GM19239 (cell line): ENCODE results near the gene HOMER2.
"Not testable (repeated sequence)": the region's sequence is repeated elsewhere in the genome, so short reads cannot be mapped to it uniquely, and the experiment has no call there.

Experiments used
- DNase-seq: peaks from one replicate; pipeline ENCODE4 v3.0.0; 2011; ENCODE audit warnings: low spot score; ENCODE audit not compliant: insufficient read length
- FAIRE-seq: peaks from 2 replicates; lab custom pipeline; 2011; peaks lifted over from hg19 to GRCh38; lab: Jason Lieb, UNC

HOMER2 gene

DNA sequence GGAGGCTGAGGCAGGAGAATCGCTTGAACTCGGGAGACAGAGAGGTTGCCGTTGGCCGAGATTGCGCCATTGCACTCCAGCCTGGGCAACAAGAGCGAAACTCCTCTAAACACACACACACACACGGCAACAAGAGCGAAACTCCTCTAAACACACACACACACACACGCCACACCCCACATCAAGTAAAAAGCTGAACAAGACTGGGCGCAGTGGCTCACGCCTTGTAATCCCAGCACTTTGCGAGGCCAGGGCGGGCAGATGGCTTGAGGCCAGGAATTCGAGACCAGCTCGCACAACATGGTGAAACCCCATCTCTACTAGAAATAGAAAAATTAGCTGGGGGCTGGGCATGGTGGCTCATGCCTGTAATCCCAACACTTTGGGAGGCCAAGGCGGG, 49.0 kb downstream of the HOMER2 start:
- FAIRE-seq (no peak), DNase-seq (no peak)

DNA sequence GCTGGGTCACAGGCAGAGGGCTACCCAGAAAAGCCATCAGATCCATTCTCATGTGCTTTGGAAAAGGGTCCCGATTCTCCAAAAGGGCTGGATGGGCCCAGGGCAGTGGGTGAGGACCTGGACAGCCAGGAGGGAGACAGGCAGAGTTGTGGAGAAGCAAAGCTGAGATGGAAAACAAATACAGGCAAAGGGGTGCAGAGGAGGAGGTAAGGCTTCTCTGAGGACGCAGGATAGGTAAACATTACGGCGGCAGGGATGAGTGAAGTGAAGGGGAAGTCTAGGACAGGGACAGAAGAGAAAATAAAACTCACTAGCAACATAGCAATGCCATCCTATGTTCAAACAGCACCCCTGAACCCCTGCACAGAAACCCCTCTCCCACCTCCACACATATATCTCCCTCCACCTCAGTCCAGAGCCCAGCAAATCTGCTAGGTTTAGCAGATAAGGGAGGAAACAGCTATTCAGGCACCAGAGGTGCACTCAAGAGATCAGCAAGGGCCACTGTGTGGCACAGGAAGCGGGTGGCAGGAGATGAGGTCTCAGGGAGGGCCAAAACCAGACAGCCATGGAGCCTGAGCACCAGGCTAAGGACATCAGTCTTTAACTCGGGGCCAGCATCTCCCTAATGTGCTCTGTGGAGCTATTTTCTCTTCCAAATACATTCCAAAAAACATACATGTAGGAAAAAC, 51.3 kb downstream of the HOMER2 start:
- FAIRE-seq: no peak
- DNase-seq: no peak

DNA sequence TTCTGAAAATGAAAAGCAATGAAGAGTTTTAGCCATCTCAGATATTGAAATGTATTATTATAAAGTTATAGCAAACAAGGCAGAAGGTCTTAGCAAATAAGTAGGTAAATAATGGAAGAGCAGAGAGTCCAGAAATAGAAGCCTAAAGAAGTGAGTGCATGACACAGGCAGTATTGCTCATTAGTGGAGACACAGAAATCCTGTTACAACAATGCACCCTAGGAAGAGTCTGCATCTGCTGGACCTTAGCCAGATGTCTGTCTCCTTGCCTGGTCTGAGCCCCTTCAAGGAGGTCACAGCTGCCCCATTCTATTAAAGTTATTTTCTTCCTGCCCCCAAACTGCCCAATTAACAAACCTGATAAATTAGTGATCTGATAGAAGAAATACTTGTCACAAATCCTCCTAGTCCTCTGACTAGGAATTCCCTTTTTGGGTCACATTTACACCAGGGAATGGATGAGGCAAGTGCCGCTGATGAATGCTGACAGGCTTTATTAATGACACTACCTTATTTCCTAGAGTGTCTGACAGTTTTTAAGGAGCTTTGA, 51.9 kb downstream of the HOMER2 start:
- DNase-seq (no peak), FAIRE-seq (no peak)

DNA sequence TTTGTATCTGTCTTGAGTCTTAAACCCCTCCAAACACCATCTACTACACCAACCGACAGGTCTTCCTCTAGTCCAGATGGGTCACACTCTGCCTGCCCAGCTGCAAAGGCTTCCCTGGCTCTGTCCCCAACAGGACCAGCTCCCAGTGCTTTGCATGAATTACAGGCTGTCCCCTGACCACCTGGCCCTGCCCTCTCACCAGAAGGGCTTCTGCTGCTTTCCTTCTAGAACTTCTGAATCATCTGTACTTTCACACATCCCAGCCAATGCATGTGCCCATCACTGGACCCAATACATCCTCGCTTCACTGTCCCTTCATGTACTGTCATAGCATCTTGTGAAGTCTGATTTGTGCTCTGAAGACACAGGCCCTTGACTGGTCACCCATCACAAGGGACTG, 53.6 kb downstream of the HOMER2 start:
- no peak for DNase-seq
- FAIRE-seq: no peak

DNA sequence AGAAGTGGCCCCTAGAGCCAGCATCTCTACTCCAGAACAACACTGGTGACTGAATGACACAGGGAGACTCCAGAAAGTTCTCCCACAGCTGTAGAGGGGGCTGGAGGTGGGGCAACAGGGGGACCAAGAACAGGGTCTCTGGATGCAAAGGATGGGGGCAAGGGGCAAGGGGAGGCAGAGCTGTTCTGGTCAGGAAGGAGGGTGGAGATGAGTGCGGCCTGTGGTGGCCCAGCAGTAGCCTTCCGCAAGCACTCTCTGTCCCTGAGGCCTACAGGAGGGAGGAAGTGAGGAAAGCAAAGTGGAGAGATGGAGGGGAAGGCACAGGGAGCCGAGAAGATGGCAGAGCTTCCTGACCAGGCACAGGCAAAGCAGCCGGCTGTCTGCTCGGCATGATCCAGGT, 56.5 kb downstream of the HOMER2 start:
- DNase-seq (no peak), FAIRE-seq (no peak)

DNA sequence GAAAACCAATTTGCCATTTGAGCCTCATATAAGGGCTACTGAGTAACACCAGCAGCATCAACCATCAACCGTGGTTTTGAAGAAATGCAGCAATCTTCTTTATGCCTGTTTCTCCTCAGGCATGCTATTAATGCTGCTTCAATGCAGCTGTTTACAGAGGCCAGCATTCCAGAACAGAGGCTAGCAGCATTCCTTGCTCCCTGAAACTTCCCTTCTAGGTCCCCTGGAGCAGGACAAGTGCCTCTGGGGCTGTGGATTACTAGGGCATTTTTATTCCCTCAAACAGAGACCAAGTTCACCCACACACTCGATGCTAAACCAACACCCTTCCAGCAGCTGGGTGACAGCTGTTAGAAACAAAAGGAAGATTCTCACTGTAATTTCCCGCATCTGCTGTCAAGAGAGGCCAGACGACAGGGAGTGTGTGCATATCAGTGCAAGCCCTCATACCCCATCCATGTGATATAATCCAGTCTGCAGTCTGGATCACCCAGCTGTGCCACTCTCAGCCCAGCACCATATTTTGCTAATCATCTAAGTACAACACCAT, 57.5 kb downstream of the HOMER2 start:
- no peak for FAIRE-seq

DNA sequence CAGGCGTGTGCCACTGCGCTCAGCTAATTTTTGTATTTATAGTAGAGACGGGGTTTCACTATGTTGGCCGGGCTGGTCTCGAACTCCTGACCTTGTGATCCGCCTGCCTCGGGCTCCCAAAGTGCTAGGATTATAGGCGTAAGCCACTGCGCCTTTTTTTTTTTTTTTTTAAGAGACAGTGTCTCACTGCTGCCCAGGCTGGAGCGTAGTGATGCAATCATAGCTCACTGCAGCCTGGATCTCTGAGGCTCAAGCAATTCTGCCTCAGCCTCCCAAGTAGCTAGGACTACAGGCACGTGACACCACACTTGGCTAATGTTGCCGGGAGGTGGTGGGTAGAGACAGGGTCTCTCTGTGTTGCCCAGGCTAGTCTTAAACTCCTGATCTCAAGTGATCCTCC, 59.0 kb downstream of the HOMER2 start:
- FAIRE-seq, DNase-seq: not testable (repeated sequence)

More for the DNA sequence above, 57.5 kb downstream of the HOMER2 start:
- no peak for DNase-seq

DNA sequence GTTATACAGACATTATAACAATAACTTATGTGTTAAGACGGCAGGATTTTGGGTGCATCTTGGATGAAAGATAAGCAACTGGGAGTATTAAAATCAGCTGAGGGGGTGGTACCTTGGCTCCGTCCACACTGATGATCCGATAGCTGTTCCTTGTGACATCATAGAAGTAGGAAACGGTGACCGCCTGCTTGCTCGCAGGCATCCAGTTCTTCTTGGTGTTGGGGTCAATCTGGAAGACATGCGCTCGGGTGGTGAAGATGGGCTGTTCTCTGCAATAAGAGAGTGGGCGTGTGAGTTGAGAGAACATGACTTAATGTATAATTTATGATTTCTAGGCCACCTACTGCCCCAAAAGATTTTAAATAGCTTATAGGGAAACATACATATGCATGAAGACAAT, 59.9 kb downstream of the HOMER2 start:
- FAIRE-seq: no peak

DNA sequence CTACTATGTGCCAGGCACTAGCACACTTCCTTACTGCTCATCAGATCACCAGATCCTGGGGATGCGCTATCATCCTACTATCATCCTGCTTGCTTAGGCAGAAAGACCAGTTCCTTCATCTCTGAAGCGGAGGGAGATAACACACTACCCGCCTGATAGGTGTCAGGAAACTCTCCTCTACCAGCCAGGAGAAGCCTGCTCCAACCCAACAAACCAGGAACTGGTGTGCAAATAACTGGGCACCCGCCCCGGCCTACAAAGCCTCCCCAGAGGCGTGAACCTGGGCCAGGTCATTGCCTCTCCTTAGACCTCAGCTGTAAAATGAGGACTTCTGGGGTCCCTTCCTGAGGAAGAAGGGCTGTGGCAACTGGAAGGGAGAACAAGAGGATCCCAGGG, 61.5 kb downstream of the HOMER2 start:
- FAIRE-seq: no peak

More for the DNA sequence above, 59.9 kb downstream of the HOMER2 start:
- no peak for DNase-seq

DNA sequence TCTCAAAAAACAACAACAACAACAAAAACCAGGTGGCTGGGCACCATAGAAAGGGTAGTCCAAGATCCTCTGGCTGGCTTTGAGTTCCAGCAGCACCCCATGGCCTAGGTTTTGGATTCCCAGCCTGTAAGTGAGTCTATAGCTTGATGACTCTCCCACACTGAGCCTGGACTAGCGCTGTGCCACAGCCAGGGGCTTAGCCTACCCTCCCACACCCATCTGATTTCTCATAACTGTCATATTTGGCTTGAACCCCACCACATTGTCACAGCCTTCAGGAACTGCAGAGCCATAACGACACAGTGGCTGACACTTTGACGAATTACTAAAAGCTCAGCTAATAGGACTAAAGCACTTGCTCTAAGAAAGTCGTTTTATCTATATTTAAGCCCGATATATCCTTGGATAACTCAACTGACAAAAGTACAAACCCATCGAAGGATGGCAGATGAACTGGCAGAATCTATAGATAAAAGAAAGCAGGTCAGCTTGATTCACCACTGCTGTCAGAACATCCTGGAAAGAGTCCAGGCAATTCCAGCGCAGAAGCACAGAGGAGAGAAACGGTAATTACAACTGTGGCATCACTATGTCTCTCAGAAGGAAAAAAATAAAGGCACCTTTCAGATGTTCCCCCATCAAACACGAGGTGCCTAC, 62.1 kb downstream of the HOMER2 start:
- no peak for FAIRE-seq
- DNase-seq: no peak

More for the DNA sequence above, 61.5 kb downstream of the HOMER2 start:
- no peak for DNase-seq

DNA sequence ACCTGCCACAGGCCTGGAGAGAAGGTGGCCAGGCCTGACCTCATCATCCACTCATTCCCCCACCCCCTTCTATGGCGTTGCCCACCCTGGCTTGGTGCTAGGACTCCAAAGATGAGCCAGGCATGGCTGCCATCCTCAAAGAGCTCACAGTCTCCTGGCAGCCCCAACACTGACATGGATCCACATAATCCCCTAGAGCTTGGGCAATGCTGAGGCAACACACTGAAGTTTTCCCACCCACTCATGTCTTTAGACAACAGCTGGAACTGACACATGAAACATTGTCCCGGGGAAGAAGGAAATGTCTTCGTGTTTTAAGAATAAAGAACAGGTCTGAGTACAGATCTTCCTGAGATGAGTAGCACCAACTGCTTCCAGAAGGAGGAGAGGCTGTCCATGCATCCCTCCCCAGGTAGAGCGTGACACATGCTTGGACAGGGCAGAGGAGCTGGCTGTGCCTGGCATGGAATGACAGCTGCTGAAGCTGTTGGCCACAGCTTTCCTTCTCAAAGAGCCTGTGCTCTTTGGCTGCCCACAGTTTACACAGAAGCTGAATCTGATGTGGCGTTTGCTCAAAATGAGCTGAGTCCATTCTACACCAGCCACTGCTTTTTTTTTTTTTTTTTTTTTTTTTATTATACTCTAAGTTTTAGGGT, 70.1 kb downstream of the HOMER2 start:
- FAIRE-seq (no peak), DNase-seq (no peak)

DNA sequence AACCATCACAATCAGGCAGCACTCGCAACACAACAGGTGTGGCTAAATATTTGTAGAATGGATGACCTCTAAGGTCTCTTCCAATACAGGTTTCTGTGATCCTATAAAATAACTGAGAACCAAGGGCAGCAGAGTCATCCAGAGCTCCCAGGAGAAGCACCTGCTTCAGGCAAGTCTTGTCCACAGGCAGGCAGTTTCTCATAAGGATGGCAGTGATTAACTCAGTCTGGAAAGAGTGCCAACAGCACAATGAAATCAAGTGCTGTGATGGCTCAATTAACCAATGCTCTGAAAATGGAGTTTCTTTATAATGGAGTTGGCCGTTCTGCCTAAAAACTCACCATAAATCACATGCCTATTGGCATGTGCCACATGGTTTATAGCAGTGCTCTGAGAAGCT, 70.8 kb downstream of the HOMER2 start:
- no peak for FAIRE-seq
- DNase-seq: no peak

DNA sequence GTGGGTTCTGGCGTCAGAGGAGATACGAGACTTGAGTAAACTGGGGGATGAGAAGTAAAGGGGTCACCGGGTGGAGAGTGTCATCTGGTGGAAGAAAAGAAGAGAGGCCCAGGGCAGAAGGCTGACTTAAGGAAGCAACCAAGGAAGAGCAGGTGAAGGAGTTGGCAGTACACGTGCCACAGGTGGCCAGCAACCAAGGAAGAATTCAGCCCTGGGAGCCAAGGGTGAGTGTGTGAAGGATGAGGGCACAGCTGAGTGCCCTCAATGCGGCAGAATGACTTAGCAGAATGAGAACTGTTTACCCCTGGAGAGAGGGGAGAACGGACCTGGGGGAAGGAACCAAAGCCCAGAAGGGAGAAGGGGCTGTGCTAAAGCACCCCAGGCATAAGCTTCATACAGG, 71.8 kb downstream of the HOMER2 start:
- FAIRE-seq (no peak), DNase-seq (no peak)

DNA sequence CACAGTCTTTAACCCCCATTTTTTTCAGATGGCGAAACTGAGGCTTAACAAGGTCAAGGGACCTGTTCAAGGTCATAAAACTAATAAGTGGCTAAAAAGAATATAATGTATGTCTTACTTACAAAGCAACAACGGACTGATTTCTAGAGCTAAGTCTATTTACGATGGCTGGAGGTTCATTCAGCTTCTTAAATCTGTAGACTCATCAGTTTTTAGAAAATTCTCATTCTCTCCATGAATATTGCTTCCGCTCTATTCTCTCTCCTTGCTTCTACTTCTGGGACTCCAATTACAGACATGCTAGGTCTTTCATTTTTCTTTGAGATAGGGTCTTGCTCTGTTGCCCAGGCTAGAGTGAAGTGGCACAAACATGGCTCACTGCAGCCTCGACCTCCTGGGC, 74.2 kb downstream of the HOMER2 start:
- no peak for DNase-seq
- FAIRE-seq: no peak

DNA sequence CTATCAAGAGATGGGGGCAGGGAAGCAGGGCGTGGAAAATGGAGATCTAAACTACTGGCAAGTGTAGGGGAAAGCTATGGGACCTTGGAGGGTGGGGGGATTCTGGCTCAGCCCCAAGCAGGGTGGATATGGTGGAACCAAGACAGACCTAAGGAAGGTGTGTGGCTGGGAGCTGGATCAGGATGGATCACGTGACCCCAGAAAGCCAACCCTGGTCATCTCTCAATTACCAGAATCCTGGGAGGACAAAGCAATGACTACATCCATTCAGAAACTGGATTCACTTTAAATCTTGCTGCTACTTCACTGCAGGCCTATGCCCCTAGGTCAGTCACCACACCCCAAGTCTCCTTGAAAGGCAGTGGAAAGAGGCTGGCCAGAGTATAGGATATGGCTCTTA, 74.7 kb downstream of the HOMER2 start:
- FAIRE-seq: no peak
- DNase-seq: no peak

DNA sequence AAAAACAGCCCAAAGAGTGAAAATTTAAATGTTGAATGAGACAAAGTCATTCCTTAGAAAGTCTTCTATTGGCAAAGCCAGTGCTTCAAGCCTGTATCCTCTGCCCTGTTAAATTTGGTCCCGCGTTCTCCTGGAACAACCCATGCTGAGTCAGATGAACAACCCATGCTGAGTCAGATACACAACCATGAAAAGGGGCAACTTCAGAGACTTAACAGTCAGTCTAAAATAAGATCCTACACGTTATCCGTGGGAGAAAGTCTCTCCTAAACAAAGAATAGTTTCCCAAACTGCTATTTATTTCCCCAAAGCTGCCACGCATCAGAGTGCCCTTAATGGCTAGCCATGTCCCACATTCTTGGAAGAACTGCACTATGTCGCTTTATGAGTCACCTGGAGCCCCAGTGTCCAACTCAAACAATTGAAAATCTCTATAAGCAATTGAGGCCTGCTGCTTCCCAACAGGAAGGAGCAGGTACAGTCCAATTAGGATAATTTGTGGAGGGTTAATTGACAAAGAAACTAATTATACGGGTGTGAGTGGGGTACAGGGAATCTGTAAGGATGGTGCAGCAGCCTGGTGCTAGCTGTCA, 77.0 kb downstream of the HOMER2 start:
- FAIRE-seq (no peak), DNase-seq (no peak)

DNA sequence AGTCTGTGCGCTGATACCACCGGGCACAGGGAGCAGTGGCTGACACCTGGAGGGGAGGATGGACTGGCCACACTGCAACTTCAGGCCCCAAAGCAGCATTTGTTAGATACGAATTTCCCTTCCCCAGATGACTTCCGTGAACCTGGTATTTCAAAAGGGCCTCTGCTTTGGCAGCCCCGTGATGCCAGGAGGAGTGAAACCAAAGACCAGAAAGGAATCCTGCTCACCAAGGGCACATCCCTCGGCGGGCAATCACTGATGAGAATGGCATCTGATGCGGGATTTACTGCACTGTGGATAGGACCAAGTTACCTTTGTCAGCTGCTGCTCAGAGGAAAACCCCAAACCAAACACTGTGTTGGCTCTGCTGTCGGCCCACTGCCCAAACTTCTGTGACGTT, 77.6 kb downstream of the HOMER2 start:
- no peak for DNase-seq
- no peak for FAIRE-seq

DNA sequence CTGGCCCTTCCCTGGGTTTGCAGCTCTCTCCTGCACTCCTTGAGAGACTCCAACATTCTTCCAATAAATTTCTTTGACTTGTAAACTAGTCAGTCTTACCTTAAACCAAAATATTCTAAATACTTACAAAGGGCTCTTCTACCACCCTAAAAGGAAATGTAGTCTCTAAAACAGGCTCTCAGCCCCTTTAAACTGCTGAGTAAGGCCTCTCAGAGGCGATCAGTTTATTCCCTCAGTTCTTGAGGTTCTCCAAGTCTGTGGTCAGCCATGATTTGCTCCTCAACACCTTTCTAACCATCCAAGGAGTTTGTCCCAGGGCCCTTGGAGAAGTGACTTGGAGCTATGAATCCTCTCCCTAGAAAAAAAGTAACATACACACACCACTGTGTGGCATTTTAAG, 78.3 kb downstream of the HOMER2 start:
- no peak for FAIRE-seq
- no peak for DNase-seq

DNA sequence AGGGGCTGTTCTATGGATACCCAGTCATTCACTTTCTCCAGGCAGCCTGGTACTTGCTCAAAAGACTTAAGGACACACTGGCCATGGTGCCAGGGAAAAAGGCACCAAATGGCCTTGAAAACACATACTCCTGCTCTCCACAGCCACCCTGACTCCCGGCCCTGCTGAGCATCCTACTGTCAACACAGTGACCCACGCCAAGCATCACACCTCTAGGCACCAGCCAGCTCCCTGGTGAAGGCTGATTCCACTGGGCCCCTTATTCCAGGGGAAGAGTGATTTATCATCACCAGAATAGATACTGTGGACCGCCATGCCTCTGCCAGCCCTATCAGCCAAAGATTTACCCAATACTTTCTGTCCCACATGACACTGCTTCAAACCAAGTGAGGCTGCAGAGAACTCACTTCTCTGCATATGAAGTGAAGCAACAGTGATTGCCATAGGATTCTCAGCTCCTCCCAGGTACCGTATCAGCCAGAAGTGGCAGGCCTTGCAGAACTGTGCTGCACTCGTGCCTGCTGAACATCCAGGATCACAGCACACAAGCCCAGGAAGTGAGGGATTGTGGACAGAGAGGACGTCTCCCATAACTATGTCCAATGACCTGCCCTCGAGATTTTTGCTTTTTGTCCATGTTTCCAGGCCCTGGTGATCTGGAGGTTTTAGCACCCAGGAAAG, 79.4 kb downstream of the HOMER2 start:
- FAIRE-seq: no peak
- DNase-seq: no peak

DNA sequence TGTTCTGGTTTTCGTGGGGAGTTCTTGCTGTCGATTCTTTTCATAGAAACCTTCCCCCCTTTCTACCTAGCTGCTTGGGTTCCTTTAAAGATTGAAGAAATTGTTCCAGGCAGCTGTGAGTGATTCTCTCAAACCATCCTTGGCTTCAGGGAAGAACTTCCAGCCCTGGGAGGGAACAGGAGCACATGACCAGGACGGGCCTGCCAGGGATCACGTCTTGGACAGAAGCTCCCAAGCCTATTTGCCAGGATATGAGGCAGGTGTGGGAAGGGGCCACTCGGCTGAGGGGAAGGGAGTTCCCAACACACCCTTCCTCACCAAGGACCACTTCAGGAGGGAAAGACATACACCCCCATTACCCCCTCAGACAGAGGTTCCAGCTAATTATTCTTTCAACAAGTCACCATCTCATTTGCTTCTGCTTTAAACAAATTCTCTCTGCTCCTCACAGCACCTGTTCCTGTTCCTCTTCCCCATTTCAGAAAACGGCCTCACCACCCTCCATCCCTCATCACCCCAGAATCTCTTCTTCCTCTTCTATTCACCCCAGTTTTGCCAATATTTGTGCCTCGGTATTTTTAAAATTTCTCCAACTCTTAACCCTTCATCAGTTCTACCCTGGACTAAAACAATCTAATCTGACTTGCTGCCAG, 80.6 kb downstream of the HOMER2 start:
- FAIRE-seq (no peak), DNase-seq (no peak)
